Measurements from ENCODE around the gene DHX9.

Gene DHX9

DNA sequence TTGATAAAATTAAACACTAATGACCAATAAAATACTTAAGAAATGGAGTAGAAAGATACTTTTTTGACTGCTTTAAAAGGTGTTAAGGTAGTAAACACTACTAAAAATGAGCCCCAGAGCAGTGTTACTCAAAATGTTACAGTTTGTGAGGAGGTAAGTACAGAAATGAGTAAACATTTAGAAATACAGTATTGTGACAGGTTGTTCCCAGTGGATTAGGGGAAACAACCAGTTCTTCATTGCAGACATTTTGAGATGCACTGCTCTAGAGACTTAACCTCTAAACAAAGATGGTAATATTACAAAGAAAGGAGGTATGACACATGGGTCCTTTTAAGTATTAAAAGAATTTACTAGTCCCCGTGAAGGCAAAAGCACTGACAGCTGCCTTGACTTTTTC, 12.7 kb downstream of the DHX9 start:
- no peak for DNase-seq (ENCODE audit: low read depth in 1 of 2, low spot score in 1 of 2)
- Histone ChIP-seq H3K4me3 (replicated peaks; ENCODE audit: insufficient read depth, low read length) (no peak overlapping the region), H3K27ac (replicated peaks) (no peak overlapping the region), H3K27me3 (ENCODE audit: insufficient read depth, poor library complexity, severe bottlenecking) (no peaks in the 10 kb centered on the region)
- TF ChIP-seq REST (IDR thresholded peaks at IDR 0.05; ENCODE audit: insufficient replicate concordance, low read depth) (no peak), POLR2AphosphoS5 (IDR thresholded peaks at IDR 0.05; ENCODE audit: low read depth) (no peak), SPI1 (IDR thresholded peaks at IDR 0.05; ENCODE audit: borderline replicate concordance, low read depth) (no peak), CTCF (IDR thresholded peaks at IDR 0.05; ENCODE audit: insufficient read depth, low read length) (no peak)

DNA sequence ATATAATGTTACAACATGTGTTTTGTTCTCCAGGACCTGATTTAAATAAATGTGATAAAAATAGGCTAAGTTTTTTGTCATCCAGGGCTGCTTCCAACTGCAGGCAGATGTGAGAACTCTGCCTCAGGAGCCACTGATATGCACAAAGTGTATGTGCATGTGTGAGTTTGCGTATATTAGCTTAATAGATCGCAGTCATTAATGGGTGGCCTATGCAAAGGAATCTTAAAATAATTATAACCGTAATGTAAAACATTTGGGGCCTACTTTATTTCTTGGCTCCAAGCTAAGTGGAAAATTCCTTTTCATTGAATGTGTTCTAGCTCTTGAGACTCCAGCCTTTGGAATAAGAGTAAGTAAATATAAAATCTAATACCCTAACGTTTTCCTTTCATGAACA, 16.8 kb downstream of the DHX9 start:
- TF ChIP-seq REST (IDR thresholded peaks at IDR 0.05; ENCODE audit: insufficient replicate concordance, low read depth) (no peak), SPI1 (IDR thresholded peaks at IDR 0.05; ENCODE audit: borderline replicate concordance, low read depth) (no peak), GABPA (IDR thresholded peaks at IDR 0.05; ENCODE audit: low read depth) (no peak)
- Histone ChIP-seq H3K27ac (replicated peaks) (no peak overlapping the region), H3K27me3 (ENCODE audit: insufficient read depth, poor library complexity, severe bottlenecking) (no peaks in the 10 kb centered on the region), H3K4me3 (replicated peaks; ENCODE audit: insufficient read depth, low read length) (no peak overlapping the region)
- DNase-seq (ENCODE audit: low read depth in 1 of 2, low spot score in 1 of 2) = no peak

- TF ChIP-seq CTCF (IDR thresholded peaks at IDR 0.05; ENCODE audit: insufficient read depth, low read length) = no peak
- no peak for TF ChIP-seq POLR2AphosphoS5 (IDR thresholded peaks at IDR 0.05; ENCODE audit: low read depth)
- TF ChIP-seq SPI1 (IDR thresholded peaks at IDR 0.05; ENCODE audit: borderline replicate concordance, low read depth) = no peak
- no peak for TF ChIP-seq GABPA (IDR thresholded peaks at IDR 0.05; ENCODE audit: low read depth)
- TF ChIP-seq REST (IDR thresholded peaks at IDR 0.05; ENCODE audit: insufficient replicate concordance, low read depth) = no peak
- Histone ChIP-seq H3K4me3 (replicated peaks; ENCODE audit: insufficient read depth, low read length) (no peak overlapping the region), H3K27me3 (ENCODE audit: insufficient read depth, poor library complexity, severe bottlenecking) (no peaks in the 10 kb centered on the region), H3K27ac (replicated peaks) (no peak overlapping the region)
- no peak for DNase-seq (ENCODE audit: low read depth in 1 of 2, low spot score in 1 of 2)
These were observed 18.1 kb downstream of the DHX9 start for GRCh38 chr1:182857212-182857611.

DNA sequence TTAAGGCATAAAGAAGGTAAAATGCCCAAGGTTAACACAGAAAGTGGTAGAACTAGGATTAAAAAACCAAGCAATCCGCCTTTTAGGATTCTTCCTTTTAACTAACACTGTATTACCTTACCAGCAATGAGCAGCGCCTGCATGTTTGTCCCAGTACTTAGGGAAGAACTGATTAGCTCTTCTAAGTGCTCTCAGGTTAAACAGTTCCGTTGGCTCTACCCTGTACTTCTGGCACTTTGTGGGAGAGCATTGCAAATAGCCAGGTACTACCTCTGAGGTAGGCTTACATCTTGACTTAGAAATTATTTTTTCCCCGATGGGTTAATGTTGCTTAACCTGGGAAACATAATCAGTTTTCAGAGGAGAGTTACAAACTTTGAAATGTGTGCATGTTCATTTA, 21.5 kb downstream of the DHX9 start:
- Histone ChIP-seq H3K27me3 (ENCODE audit: insufficient read depth, poor library complexity, severe bottlenecking) (no peaks in the 10 kb centered on the region), H3K27ac (replicated peaks) (no peak overlapping the region), H3K4me3 (replicated peaks; ENCODE audit: insufficient read depth, low read length) (no peak overlapping the region)
- TF ChIP-seq SPI1 (IDR thresholded peaks at IDR 0.05; ENCODE audit: borderline replicate concordance, low read depth) = no peak
- no peak for TF ChIP-seq GABPA (IDR thresholded peaks at IDR 0.05; ENCODE audit: low read depth)
- no peak for TF ChIP-seq REST (IDR thresholded peaks at IDR 0.05; ENCODE audit: insufficient replicate concordance, low read depth)
- TF ChIP-seq CTCF (IDR thresholded peaks at IDR 0.05; ENCODE audit: insufficient read depth, low read length) = no peak
- TF ChIP-seq POLR2AphosphoS5 (IDR thresholded peaks at IDR 0.05; ENCODE audit: low read depth) = no peak
- no peak for DNase-seq (ENCODE audit: low read depth in 1 of 2, low spot score in 1 of 2)

All from HL-60 (cell line).